HCT116 (cell line): ENCODE results near the gene EIF4E. TPM values are rescaled to one million over a fixed set of nuclear protein-coding genes. Genes with fewer than 3 reads are reported as not detected.
A peak's percentile ranks its signal among the peaks of the same experiment; 100 is the strongest.

Experiments used
- ATAC-seq: fragments of 200-7000 bp; cut with Tn5 transposase; 2 replicates; pipeline ENCODE4 v1.9.1; 2020; ENCODE audit warnings: mild to moderate bottlenecking, moderate library complexity
- BruUV-seq: library from RNA; stranded (reverse); fragments of 400-500 nt; replicated peaks from 2 replicates; lab custom pipeline; 2021; lab: Mats Ljungman, UMichigan
- CTCF ChIA-PET: fragments of 300-600 bp; sonication (Branson Sonifier 250); formaldehyde crosslinking; loops from one replicate; lab custom pipeline; 2021; ENCODE audit warnings: antibody characterized with exemption; lab: Charles Lee
- POLR2A ChIA-PET: fragments of 300-600, 350-600 bp; sonication (Branson Sonifier 250); formaldehyde crosslinking; loops from one replicate; lab custom pipeline; 2021; ENCODE audit warnings: antibody characterized with exemption; lab: Charles Lee
- RAD21 ChIA-PET, 2 experiments: fragments of 300-600 bp; sonication (Branson Sonifier 250); formaldehyde crosslinking; loops; one replicate each; lab custom pipeline; 2023; ENCODE audit warnings: low total read pairs in 2 of 2; ENCODE audit not compliant: uncharacterized antibody in 2 of 2, unreplicated experiment in 2 of 2, low non-redundant PET in 1 of 2; lab: Charles Lee
- DNase-seq: peaks from one replicate; pipeline ENCODE4 v3.0.0-alpha.2; 2010; ENCODE audit warnings: low read depth, low spot score
- H2AFZ ChIP-seq: fragments of 200-600 bp; shearing (Covaris generic), sonication (generic); 2 replicates; pipeline ENCODE4 v1.6.1; 2017; ENCODE audit warnings: low read depth, mixed run types, mixed read lengths, antibody characterized with exemption, low read length; ENCODE audit not compliant: poor library complexity, severe bottlenecking
- H3K27ac ChIP-seq: 2 replicates; pipeline ENCODE4 v1.5.1; 2012; ENCODE audit warnings: low read depth, low read length
- H3K27me3 ChIP-seq: fragments of 200-600 bp; sonication (generic); 2 replicates; pipeline ENCODE4 v1.6.1; 2016; ENCODE audit warnings: mixed run types, low read length, mixed read lengths; ENCODE audit not compliant: insufficient read depth
- H3K36me3 ChIP-seq, 2 experiments: fragments of 200-500 bp in 1 of 2; fragments of 200-600 bp in 1 of 2; sonication (Bioruptor generic) in 1 of 2; sonication (generic) in 1 of 2; 2 replicates each; pipeline versions ENCODE4 v1.5.1 to v1.6.1; 2014 to 2016; ENCODE audit warnings: low read length in 2 of 2, inconsistent platforms in 1 of 2, mixed read lengths in 1 of 2, mixed run types in 1 of 2; ENCODE audit not compliant: insufficient read depth in 2 of 2, control insufficient read depth in 1 of 2
- H3K4me1 ChIP-seq, 2 experiments: fragments of 200-600 bp in 1 of 2; sonication (generic) in 1 of 2; 2 replicates each; pipeline versions ENCODE4 v1.5.1 to v1.6.1; 2012 to 2017; ENCODE audit warnings: low read length in 2 of 2, inconsistent platforms in 1 of 2, mild to moderate bottlenecking in 1 of 2, mixed read lengths in 1 of 2, mixed run types in 1 of 2, moderate library complexity in 1 of 2; ENCODE audit not compliant: insufficient read depth in 2 of 2, control insufficient read depth in 1 of 2
- H3K4me2 ChIP-seq: fragments of 200-600 bp; sonication (generic); 2 replicates; pipeline ENCODE4 v1.6.1; 2017; ENCODE audit warnings: mixed run types, low read length, mixed read lengths
- H3K4me3 ChIP-seq, 2 experiments: fragments of 200-600 bp in 1 of 2; sonication (generic) in 1 of 2; replicated peaks in 1 of 2; 2 replicates each; pipeline ENCODE4 v1.5.1; 2011 to 2016; ENCODE audit warnings: low read length in 2 of 2, control low read depth in 1 of 2, low read depth in 1 of 2, mild to moderate bottlenecking in 1 of 2, mixed read lengths in 1 of 2, mixed run types in 1 of 2
- H3K79me2 ChIP-seq: fragments of 200-600 bp; sonication (generic); 2 replicates; pipeline ENCODE4 v1.6.1; 2017; ENCODE audit warnings: mild to moderate bottlenecking, mixed run types, low read length, moderate library complexity, mixed read lengths; ENCODE audit not compliant: insufficient read depth
- H3K9ac ChIP-seq: fragments of 200-600 bp; sonication (generic); 2 replicates; pipeline ENCODE4 v1.6.1; 2016; ENCODE audit warnings: low read length, mixed read lengths
- H3K9me2 ChIP-seq: fragments of 200-600 bp; sonication (generic), shearing (Covaris generic); 2 replicates; pipeline ENCODE4 v1.6.1; 2017; ENCODE audit warnings: mixed run types, mild to moderate bottlenecking, moderate library complexity; ENCODE audit not compliant: insufficient read depth
- H3K9me3 ChIP-seq, 2 experiments: fragments of 200-500 bp in 1 of 2; fragments of 200-600 bp in 1 of 2; sonication (Bioruptor generic) in 1 of 2; sonication (generic) in 1 of 2; 2 replicates each; pipeline ENCODE4 v1.6.1; 2014 to 2017; ENCODE audit warnings: low read length in 2 of 2, mixed read lengths in 2 of 2, inconsistent platforms in 1 of 2, low read depth in 1 of 2, mild to moderate bottlenecking in 1 of 2, mixed run types in 1 of 2, moderate library complexity in 1 of 2; ENCODE audit not compliant: control insufficient read depth in 1 of 2, insufficient read depth in 1 of 2
- H4K20me1 ChIP-seq: fragments of 200-600 bp; sonication (generic), shearing (Covaris generic); 2 replicates; pipeline ENCODE4 v1.6.1; 2017; ENCODE audit warnings: mixed run types, mild to moderate bottlenecking, moderate library complexity; ENCODE audit not compliant: insufficient read depth
- ATF3 ChIP-seq: IDR thresholded peaks from 2 replicates; pipeline ENCODE4 v1.6.1; 2012
- CBX3 ChIP-seq: IDR thresholded peaks from 2 replicates; pipeline ENCODE4 v1.6.1; 2012; ENCODE audit warnings: low read depth
- CTCF ChIP-seq, 3 experiments: fragments of 200-600 bp in 1 of 3; sonication (generic) in 1 of 3; IDR thresholded peaks in 2 of 3; conservative IDR thresholded peaks in 1 of 3; 2 replicates each; pipeline ENCODE4 v1.5.1; 2012 to 2017; ENCODE audit warnings: low read depth in 2 of 3, low read length in 2 of 3, antibody characterized with exemption in 1 of 3, borderline replicate concordance in 1 of 3, control low read depth in 1 of 3, mild to moderate bottlenecking in 1 of 3, mixed read lengths in 1 of 3, mixed run types in 1 of 3, moderate library complexity in 1 of 3; ENCODE audit not compliant: insufficient read depth in 1 of 3
- EGR1 ChIP-seq: IDR thresholded peaks from 2 replicates; pipeline ENCODE4 v1.6.1; 2012; ENCODE audit warnings: low read depth
- EZH2phosphoT487 ChIP-seq: fragments of 200-600 bp; IDR thresholded peaks from 2 replicates; pipeline ENCODE4 v1.6.1; 2018; ENCODE audit warnings: antibody characterized with exemption, borderline replicate concordance
- FOSL1 ChIP-seq: IDR thresholded peaks from 2 replicates; pipeline ENCODE4 v1.6.1; 2012; ENCODE audit warnings: low read depth
- POLR2A ChIP-seq: IDR thresholded peaks from 2 replicates; pipeline ENCODE4 v1.7.0; 2011; ENCODE audit warnings: borderline replicate concordance; ENCODE audit not compliant: insufficient read depth, insufficient read length; ENCODE audit errors: extremely low read depth
- RAD21 ChIP-seq: IDR thresholded peaks from 2 replicates; pipeline ENCODE4 v1.6.1; 2012; ENCODE audit warnings: low read depth, mild to moderate bottlenecking
- REST ChIP-seq: IDR thresholded peaks from 2 replicates; pipeline ENCODE4 v1.6.1; 2012; ENCODE audit warnings: low read depth
- SP1 ChIP-seq: IDR thresholded peaks from 2 replicates; pipeline ENCODE4 v1.6.1; 2012; ENCODE audit warnings: low read depth
- SRF ChIP-seq: IDR thresholded peaks from 2 replicates; pipeline ENCODE4 v1.6.1; 2012; ENCODE audit warnings: low read depth
- TCF7L2 ChIP-seq: IDR thresholded peaks from 2 replicates; pipeline ENCODE4 v1.7.0; 2011; ENCODE audit warnings: borderline replicate concordance, inconsistent platforms; ENCODE audit not compliant: insufficient read depth, insufficient read length; ENCODE audit errors: extremely low read depth
- YY1 ChIP-seq: IDR thresholded peaks from 2 replicates; pipeline ENCODE4 v1.6.1; 2011; ENCODE audit warnings: low read length, low read depth, moderate library complexity, mild to moderate bottlenecking; ENCODE audit not compliant: insufficient replicate concordance; ENCODE audit errors: extremely low read depth
- intact Hi-C: fragments of 100-400 bp; cut with micrococcal nuclease; formaldehyde crosslinking; loops from 2 replicates; pipeline ENCODE4 v1.10.0; 2022
- total RNA-seq: library from RNA; stranded (reverse); gene quantifications from one replicate; pipeline ENCODE4 v1.2.1, GENCODE V29; 2021; ENCODE audit not compliant: unreplicated experiment

The EIF4E gene
- total RNA-seq, 1 experiment from 2014 or later: 148 TPM

- TF ChIP-seq EZH2phosphoT487 (no peak), FOSL1 (no peak), YY1 (no peak), REST (no peak), SP1 (no peak), POLR2A (no peak), ATF3 (no peak), SRF (no peak), TCF7L2 (no peak), EGR1 (no peak), RAD21 (no peak), CBX3 (no peak), CTCF (IDR thresholded peaks at IDR 0.05 in 2 of 3, conservative IDR thresholded peaks at IDR 0.05 in 1 of 3; ENCODE audit: borderline replicate concordance in 1 of 3, insufficient read depth in 1 of 3, low read depth in 2 of 3, low read length in 2 of 3) (no peak)
- no peaks in the 10 kb centered on the region for H3K9me2 ChIP-seq
- peak overlapping the region; percentile 52 for H2AFZ ChIP-seq
- H3K27me3 ChIP-seq: no peaks in the 10 kb centered on the region
- CTCF ChIA-PET: interaction anchor here (1.0 kb wide), 1 partner anchor 49 kb away, joined by 4 read pairs; no protein-coding TSS in a partner anchor
- H4K20me1 ChIP-seq: no peaks in the 10 kb centered on the region
- H3K4me2 ChIP-seq: no peak overlapping the region
- no TSS peak for BruUV-seq
- no peak overlapping the region for H3K4me3 ChIP-seq
- H3K9ac ChIP-seq: no peak overlapping the region
- H3K36me3 ChIP-seq: no peaks in the 10 kb centered on the region
- ATAC-seq (no peak), DNase-seq (no peak)
- RAD21 ChIA-PET: no interaction called here
- H3K27ac ChIP-seq: no peak overlapping the region
- POLR2A ChIA-PET: interaction anchor here (2.1 kb wide), 1 partner anchor 17 kb away, joined by 5 read pairs; the partner anchor contains the start of gene EIF4E
- H3K9me3 ChIP-seq: no peaks in the 10 kb centered on the region
- intact Hi-C loops: no loop called here
- peaks cover 0 to 16% of the 10 kb centered on the region in 2 experiments; a peak in 2 of 4 replicates for H3K4me1 ChIP-seq
- no peaks in the 10 kb centered on the region for H3K79me2 ChIP-seq
Observed at GRCh38 chr4:98946359-98946758, 17.4 kb upstream of the EIF4E start.
